ENCODE results near the gene NPFFR2.

Gene NPFFR2

GRCh38 chr4:72031868-72032608 lies at the start of gene NPFFR2:
TSS of gene NPFFR2 (plus strand) at chr4:72032000. CDS start at chr4:72128592, 96,592 bp downstream.
- no peaks in the 10 kb centered on the region for H4K20me1 ChIP-seq (ENCODE audit: insufficient read depth, low read length, poor library complexity, severe bottlenecking)
- H3K27me3 ChIP-seq (ENCODE audit: insufficient read depth, low read length, poor library complexity, severe bottlenecking): no peaks in the 10 kb centered on the region
- H3K36me3 ChIP-seq (ENCODE audit: insufficient read depth, low read length): no peaks in the 10 kb centered on the region
- H3K9ac ChIP-seq (ENCODE audit: low read depth, low read length, poor library complexity, severe bottlenecking): no peak within 1 kb of the TSS
- H3K4me2 ChIP-seq (ENCODE audit: low read depth, low read length, poor library complexity, severe bottlenecking): no peak within 1 kb of the TSS
- no peaks in the 10 kb centered on the region for H3K4me1 ChIP-seq (ENCODE audit: insufficient read depth, low read length, poor library complexity, severe bottlenecking)
- no peaks in the 10 kb centered on the region for H3K79me2 ChIP-seq (ENCODE audit: insufficient read depth, low read length)
- no peak within 1 kb of the TSS for H2AFZ ChIP-seq (ENCODE audit: low read length)
- no peaks in the 10 kb centered on the region for H3K9me2 ChIP-seq (replicated peaks; ENCODE audit: low read depth, low read length)
- no peak for TF ChIP-seq CTCF (conservative IDR thresholded peaks at IDR 0.05; ENCODE audit: low read length)
- TF ChIP-seq EZH2phosphoT487 (IDR thresholded peaks at IDR 0.05; ENCODE audit: borderline replicate concordance): no peak
- H3K9me3 ChIP-seq (ENCODE audit: insufficient read depth, low read depth, low read length): no peaks in the 10 kb centered on the region
- no peak within 1 kb of the TSS for H3K4me3 ChIP-seq (ENCODE audit: low read length, poor library complexity, severe bottlenecking)
- no peaks in the 10 kb centered on the region for H3F3A ChIP-seq (ENCODE audit: low read depth)

- H4K20me1 ChIP-seq (ENCODE audit: insufficient read depth, low read length, poor library complexity, severe bottlenecking): no peaks in the 10 kb centered on the region
- no peak overlapping the region for H3K4me3 ChIP-seq (ENCODE audit: low read length, poor library complexity, severe bottlenecking)
- no peaks in the 10 kb centered on the region for H3K9me2 ChIP-seq (replicated peaks; ENCODE audit: low read depth, low read length)
- no peak overlapping the region for H2AFZ ChIP-seq (ENCODE audit: low read length)
- no peaks in the 10 kb centered on the region for H3F3A ChIP-seq (ENCODE audit: low read depth)
- no peaks in the 10 kb centered on the region for H3K79me2 ChIP-seq (ENCODE audit: insufficient read depth, low read length)
- TF ChIP-seq EZH2phosphoT487 (IDR thresholded peaks at IDR 0.05; ENCODE audit: borderline replicate concordance) (no peak), CTCF (conservative IDR thresholded peaks at IDR 0.05; ENCODE audit: low read length) (no peak)
- H3K9me3 ChIP-seq (ENCODE audit: insufficient read depth, low read depth, low read length): no peaks in the 10 kb centered on the region
- no peaks in the 10 kb centered on the region for H3K27me3 ChIP-seq (ENCODE audit: insufficient read depth, low read length, poor library complexity, severe bottlenecking)
- no peaks in the 10 kb centered on the region for H3K36me3 ChIP-seq (ENCODE audit: insufficient read depth, low read length)
- no peak overlapping the region for H3K9ac ChIP-seq (ENCODE audit: low read depth, low read length, poor library complexity, severe bottlenecking)
- no peaks in the 10 kb centered on the region for H3K4me1 ChIP-seq (ENCODE audit: insufficient read depth, low read length, poor library complexity, severe bottlenecking)
- H3K4me2 ChIP-seq (ENCODE audit: low read depth, low read length, poor library complexity, severe bottlenecking): no peak overlapping the region
Measured at GRCh38 chr4:71992571-71993312, 39.1 kb upstream of the NPFFR2 start.

GRCh38 chr4:71994559-71994958 lies 37.2 kb upstream of the NPFFR2 start:
- Histone ChIP-seq H3K79me2 (ENCODE audit: insufficient read depth, low read length) (no peaks in the 10 kb centered on the region), H2AFZ (ENCODE audit: low read length) (no peak overlapping the region), H3K4me1 (ENCODE audit: insufficient read depth, low read length, poor library complexity, severe bottlenecking) (no peaks in the 10 kb centered on the region), H3K9me3 (ENCODE audit: insufficient read depth, low read depth, low read length) (no peaks in the 10 kb centered on the region), H3K9me2 (replicated peaks; ENCODE audit: low read depth, low read length) (no peaks in the 10 kb centered on the region), H3K4me2 (ENCODE audit: low read depth, low read length, poor library complexity, severe bottlenecking) (no peak overlapping the region), H3K27me3 (ENCODE audit: insufficient read depth, low read length, poor library complexity, severe bottlenecking) (no peaks in the 10 kb centered on the region), H4K20me1 (ENCODE audit: insufficient read depth, low read length, poor library complexity, severe bottlenecking) (no peaks in the 10 kb centered on the region), H3K36me3 (ENCODE audit: insufficient read depth, low read length) (no peaks in the 10 kb centered on the region), H3F3A (ENCODE audit: low read depth) (no peaks in the 10 kb centered on the region), H3K9ac (ENCODE audit: low read depth, low read length, poor library complexity, severe bottlenecking) (no peak overlapping the region), H3K4me3 (ENCODE audit: low read length, poor library complexity, severe bottlenecking) (no peak overlapping the region)
- TF ChIP-seq EZH2phosphoT487 (IDR thresholded peaks at IDR 0.05; ENCODE audit: borderline replicate concordance): no peak
- no peak for TF ChIP-seq CTCF (conservative IDR thresholded peaks at IDR 0.05; ENCODE audit: low read length)
